NCI-H345 (cell line): ENCODE measurements around the gene SAP30.
A peak's percentile ranks its signal among the peaks of the same experiment; 100 is the strongest.

Source experiments
- DNase-seq: peaks from one replicate; lab custom pipeline; 2025; lab: John Stamatoyannopoulos, UW

Gene SAP30, protein sequence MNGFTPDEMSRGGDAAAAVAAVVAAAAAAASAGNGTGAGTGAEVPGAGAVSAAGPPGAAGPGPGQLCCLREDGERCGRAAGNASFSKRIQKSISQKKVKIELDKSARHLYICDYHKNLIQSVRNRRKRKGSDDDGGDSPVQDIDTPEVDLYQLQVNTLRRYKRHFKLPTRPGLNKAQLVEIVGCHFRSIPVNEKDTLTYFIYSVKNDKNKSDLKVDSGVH

GRCh38 chr4:173370477-173371291 is at the start of gene SAP30:
SAP30 (plus strand) TSS chr4:173370954; CDS start chr4:173371183, 229 bp downstream.
- peak; percentile 96 for DNase-seq

DNA sequence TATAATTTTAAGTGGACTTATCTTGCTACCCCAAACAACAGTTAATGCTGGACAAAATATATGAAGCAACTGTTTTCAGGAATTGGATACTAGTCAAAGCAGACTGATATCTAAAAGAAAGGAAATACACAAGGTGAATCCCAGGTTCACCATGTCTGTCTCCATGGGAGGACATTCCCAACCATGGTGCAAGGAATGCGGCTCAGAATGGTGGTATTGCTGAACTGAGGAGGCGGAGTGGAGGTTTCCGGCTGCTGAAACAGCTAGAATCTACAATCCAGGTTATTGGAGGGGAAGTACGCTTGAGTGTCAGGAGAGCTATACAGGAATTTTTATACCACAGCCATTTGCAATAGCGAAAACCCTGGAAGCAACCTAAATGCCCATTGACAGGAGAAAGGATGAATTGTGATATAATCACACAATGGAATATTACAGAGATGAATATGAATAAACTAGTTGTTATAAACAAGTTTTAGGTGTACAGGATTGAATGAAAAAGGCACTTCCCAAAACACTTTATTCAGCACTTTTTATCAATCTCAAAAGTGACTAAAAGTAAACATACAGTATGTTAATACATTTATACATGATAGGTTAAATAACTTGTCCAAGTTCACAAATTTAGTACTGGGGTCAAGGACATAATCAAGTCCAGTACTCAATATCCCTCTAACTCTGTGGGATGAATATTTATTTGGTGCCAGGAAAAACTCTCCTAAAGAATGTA is 45.6 kb upstream of the SAP30 start:
- no peak for DNase-seq

- no peak for DNase-seq
These were observed 42.4 kb upstream of the SAP30 start for GRCh38 chr4:173328236-173328901.

GRCh38 chr4:173330590-173330989 is 40.2 kb upstream of the SAP30 start:
- no peak for DNase-seq

DNA sequence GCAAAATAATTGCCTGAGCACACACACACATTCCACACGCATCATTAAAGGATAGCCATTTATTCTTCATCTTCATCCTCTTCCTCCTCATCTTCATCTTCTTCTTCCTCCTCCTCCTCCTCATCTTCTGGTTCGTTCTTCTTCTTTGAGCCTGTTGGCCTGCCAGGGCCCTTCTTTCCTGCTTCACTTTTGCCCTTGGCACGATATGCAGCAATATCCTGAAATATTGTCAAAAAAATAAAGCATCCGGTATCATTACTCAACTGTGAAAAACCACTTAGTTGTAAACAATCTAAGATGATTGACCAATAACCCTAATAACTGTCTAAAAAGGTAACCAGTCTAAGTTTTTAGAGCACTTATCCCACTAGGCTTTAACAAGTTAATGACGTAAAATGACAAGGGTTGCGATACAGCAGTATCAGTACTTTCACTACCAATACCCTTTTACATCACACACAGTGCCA is 38.7 kb upstream of the SAP30 start:
- DNase-seq, result no peak

DNA sequence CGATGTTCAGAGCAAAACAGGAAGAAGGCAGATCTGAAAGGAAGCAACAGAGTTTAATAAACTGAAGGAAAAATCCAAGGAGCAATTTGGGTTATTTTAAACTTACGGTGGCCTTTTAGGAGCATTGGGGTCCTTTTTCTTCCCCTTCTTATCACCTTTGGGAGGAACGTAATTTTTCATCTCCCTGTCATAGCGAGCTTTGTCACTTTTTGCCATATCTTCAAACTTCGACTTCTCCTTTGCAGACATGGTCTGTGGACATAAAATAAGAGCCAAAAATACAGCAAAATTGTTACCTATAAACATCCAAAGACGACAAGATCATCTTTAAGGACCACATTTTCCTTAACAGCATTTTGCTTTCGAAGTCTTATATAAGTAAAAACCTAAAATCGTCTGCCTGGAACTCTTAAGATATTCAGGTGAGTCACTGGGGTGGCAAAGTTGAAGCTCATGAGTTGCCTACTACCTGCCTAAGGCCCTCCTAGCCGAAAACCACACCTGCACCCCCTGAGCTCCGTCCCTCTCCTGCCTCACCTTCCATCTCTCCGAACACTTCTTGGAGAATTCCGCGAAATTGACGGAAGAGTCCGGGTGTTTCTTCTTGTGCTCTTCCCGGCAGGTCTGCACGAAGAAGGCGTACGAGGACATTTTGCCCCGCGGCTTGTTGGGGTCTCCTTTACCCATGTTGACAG is 37.6 kb upstream of the SAP30 start:
- DNase-seq, result no peak

GRCh38 chr4:173333658-173334084 is 37.1 kb upstream of the SAP30 start:
- DNase-seq, result peak; percentile 53

- DNase-seq, result peak; percentile 98
These were observed 36.5 kb upstream of the SAP30 start, which contains the start of gene HMGB2 for GRCh38 chr4:173334085-173334890. HMGB2 (minus strand) TSS chr4:173334358; CDS start chr4:173333649, 709 bp downstream.

DNA sequence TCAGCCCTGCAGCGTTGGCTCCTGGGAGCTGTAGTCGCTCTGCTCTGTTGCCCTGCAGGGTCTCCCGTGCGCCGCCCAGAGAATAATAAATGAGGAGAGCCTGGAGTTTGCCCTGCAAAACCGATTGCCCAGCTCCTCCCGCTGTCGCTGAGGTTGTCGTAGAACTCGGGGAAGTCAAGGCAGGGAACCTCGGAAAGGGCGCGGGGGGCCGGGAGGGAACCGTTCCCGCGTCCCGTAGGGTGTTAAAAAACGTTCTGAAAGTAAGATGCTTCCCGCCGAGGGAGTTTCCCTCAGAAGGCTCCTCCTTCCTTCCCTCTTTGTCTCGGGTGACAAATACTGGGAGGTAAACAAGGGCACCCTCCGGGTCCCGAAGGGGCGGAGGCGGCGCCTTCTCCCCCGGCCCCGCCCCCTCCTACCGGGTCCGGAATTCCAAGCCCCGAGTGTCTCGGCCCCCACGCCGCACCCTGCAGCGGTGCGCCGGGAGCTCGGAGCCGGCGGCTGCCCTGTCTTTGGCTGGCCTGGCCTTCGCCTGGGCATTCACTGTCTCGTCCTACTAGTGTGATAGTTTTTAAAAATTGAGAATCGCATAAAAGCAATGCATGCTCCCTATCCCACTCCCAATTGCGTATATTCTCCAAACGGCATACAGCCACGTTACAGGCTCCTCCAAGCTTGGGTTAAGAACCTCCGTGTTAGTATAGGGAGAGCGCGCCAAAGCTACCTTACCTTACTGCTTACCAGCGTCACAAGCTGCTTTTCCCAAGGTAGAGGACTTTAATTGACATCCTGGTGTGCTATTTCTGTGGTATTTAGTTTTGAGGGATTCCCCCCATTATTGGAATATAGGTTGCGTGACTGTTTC is 35.6 kb upstream of the SAP30 start:
- DNase-seq, result peak; percentile 86

GRCh38 chr4:173337463-173337862 is 33.3 kb upstream of the SAP30 start:
- no peak for DNase-seq

DNA sequence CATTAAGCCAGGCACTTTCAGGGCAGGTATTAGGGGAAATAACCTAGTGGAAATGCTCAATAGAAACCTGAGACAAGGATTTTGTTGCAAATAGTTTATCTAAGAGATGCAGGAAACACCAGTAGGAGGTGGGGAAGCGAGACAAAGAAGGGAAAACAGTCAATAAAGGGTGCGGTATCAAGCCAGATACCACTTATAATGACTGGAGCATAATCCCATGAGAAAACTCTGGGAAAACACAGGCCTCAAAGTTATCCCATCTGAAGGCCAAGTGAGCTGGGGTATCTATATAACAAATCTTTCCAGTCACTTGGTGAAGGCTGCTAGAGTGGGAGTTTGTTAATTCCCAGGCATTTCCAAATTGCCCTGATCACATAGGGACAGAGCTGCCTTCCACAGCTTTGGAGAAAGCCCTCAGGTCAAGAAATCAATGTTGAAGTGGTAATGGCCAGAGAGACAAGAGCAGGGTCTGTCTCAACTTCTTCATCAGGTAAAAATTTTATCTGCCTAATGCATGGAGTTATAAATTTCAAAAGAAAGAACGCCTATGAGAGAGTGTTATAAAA is 26.8 kb upstream of the SAP30 start:
- DNase-seq, result no peak

DNA sequence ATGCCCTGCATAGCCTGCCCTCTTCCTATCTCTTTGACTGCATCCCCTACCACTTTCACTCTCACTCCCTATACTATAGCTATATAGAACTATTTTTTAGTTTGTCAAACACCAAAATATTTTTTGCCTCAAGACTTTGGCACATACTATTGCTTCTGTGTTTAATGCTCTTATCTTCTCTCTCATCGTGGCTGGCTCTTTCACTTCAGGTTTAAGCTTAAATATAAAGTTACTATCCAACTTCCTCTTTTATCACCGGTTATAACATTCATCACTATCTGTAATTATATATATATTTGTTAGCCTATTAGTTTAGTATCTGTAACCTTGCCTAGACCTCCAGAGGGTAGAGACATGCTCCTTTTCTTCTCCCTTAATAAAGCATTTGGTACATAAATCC is 25.1 kb upstream of the SAP30 start:
- no peak for DNase-seq

GRCh38 chr4:173346074-173346473 is 24.7 kb upstream of the SAP30 start:
- no peak for DNase-seq

DNA sequence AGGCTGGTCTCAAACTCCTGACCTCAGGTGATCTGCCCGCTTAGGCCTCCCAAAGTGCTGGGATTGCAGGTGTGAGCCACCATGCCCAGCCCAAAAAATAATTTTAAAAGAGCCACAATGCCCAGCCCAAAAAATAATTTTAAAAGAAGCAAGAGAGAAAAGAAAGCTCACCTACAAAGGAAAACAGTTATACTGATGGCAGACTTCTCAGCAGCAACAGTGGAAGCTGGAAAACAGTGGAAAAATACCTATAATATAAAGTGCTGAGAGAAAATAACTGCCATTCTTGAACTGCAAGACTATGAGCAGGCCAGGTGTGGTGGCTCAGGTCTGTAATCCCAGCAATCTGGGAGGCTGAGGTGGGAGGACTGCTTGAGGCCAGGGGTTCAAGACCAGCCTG is 23.3 kb upstream of the SAP30 start:
- DNase-seq, result no peak

GRCh38 chr4:173357939-173358338 is 12.8 kb upstream of the SAP30 start:
- DNase-seq, result no peak

DNA sequence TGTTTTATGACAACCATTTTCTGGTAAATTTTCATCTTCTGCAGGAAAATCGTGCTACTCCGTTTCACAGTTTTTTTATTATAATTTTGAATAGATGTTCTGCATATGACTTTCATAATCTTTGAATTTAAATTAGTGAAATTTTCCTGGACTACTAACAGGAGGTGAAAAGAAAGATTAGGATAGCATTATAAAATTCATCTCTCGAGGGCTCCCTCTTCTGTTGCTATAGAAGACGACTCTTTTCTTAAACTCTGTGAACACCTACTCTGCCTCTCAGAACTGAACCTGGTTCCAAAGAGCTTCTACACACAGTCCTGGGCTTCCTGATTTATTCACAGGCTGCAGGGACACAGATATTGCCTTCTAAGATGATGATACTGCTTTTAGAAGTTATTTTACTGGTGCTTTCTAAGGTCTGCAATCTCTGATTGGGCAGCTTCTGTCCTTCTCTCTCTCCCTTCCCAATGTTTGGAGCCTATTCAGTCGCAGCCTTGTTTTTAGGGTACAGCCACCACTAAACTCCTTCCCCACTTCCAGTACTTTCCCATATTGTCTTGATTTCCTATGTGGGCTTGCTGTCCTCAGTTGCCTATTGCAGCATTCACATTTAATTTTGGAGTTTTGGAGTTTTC is 10.1 kb upstream of the SAP30 start:
- no peak for DNase-seq

- DNase-seq, result no peak
These were observed 8.1 kb upstream of the SAP30 start for GRCh38 chr4:173362666-173363065.

DNA sequence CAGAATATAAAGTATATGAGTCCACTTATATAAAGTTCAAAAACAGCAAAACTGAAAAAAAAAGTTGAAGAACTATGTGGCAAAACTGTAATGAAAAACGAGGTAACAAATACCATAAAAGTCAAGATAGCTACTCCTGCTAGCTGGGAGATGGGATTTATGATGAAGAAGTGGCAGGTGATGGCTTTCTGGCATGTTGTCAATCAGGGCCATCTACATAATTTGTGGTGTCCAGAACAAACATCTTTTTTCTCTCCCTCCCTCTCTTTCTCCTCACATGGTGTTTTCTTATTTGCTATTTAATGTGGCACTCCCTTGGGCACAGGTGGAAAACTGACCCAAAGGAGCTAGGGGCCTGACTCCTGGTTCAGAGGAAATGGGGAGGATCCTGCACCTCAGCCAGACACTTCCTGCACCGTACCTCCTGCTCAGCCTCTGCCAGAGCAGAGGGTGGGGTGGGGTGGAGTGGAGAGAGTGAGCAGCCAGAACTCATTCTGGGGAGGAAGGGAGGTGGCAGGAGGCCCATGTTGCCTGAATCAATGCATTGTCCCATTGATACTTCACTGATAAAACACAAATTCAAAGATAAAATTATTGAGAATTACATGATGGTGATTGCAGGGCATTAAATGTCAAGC is 5.3 kb upstream of the SAP30 start:
- no peak for DNase-seq
